ENCODE results near the gene RNU1-3.

DNA sequence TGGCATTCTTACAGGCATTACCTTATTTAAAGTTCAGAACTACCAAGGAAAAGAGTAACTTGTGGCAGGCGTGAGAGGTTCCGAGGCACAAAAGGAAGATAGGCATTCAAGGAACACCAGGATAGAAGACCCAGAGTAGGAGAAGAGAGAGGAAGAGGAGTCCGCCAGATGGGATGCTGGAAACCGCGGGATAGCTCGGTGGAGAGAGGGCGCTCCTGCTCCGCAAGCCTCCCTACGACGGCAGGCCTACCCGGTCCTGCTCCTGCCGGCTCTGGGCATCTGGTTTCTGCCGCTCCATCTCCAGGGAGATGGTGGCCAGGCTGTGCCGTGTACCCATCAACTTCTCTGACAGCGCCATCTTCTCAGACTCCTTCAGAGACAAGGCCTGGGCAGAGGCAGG, 48.0 kb downstream of the RNU1-3 start:
- TF ChIP-seq, protein P1, sequence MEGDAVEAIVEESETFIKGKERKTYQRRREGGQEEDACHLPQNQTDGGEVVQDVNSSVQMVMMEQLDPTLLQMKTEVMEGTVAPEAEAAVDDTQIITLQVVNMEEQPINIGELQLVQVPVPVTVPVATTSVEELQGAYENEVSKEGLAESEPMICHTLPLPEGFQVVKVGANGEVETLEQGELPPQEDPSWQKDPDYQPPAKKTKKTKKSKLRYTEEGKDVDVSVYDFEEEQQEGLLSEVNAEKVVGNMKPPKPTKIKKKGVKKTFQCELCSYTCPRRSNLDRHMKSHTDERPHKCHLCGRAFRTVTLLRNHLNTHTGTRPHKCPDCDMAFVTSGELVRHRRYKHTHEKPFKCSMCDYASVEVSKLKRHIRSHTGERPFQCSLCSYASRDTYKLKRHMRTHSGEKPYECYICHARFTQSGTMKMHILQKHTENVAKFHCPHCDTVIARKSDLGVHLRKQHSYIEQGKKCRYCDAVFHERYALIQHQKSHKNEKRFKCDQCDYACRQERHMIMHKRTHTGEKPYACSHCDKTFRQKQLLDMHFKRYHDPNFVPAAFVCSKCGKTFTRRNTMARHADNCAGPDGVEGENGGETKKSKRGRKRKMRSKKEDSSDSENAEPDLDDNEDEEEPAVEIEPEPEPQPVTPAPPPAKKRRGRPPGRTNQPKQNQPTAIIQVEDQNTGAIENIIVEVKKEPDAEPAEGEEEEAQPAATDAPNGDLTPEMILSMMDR (IDR thresholded peaks at IDR 0.05), result no peak
- TF ChIP-seq POLR2A (IDR thresholded peaks at IDR 0.05) (no peak), POLR2AphosphoS5 (IDR thresholded peaks at IDR 0.05) (no peak), EP300 (IDR thresholded peaks at IDR 0.05) (no peak)
